Neutrophil (primary cell): ENCODE data around the gene KCTD2.
A peak's percentile ranks its signal among the peaks of the same experiment; 100 is the strongest.

Experiments
- H3K27ac ChIP-seq: fragments of 200-600 bp; sonication (generic); 2 replicates; pipeline ENCODE4 v1.5.1; 2016; ENCODE audit warnings: mild to moderate bottlenecking, moderate library complexity
- H3K27me3 ChIP-seq: fragments of 200-600 bp; sonication (generic); 2 replicates; pipeline ENCODE4 v1.6.0; 2016; ENCODE audit warnings: mild to moderate bottlenecking
- H3K36me3 ChIP-seq: fragments of 200-600 bp; sonication (generic); 2 replicates; pipeline ENCODE4 v1.5.1; 2017
- H3K4me1 ChIP-seq, 2 experiments: fragments of 200-600 bp in 1 of 2; sonication (generic) in 1 of 2; 1 replicate in 1 of 2; 2 replicates in 1 of 2; pipeline versions ENCODE4 v1.5.1 to v1.6.1; 2013 to 2016; ENCODE audit warnings: low read depth in 1 of 2, low read length in 1 of 2, mild to moderate bottlenecking in 1 of 2, moderate library complexity in 1 of 2; ENCODE audit not compliant: control insufficient read depth in 1 of 2, insufficient read depth in 1 of 2
- H3K4me3 ChIP-seq, 2 experiments: fragments of 200-600 bp in 1 of 2; sonication (generic) in 1 of 2; 1 replicate in 1 of 2; 2 replicates in 1 of 2; pipeline ENCODE4 v1.5.1; 2013 to 2016; ENCODE audit warnings: low read depth in 1 of 2, low read length in 1 of 2, mild to moderate bottlenecking in 1 of 2, moderate library complexity in 1 of 2
- H3K9me3 ChIP-seq: fragments of 200-600 bp; sonication (generic); 2 replicates; pipeline ENCODE4 v1.5.1; 2016
- TF ChIP-seq, protein P1 (sequence below): fragments of 200-600 bp; sonication (generic); IDR thresholded peaks from 2 replicates; pipeline ENCODE4 v1.5.1; 2016; ENCODE audit warnings: antibody characterized with exemption

Gene KCTD2, protein sequence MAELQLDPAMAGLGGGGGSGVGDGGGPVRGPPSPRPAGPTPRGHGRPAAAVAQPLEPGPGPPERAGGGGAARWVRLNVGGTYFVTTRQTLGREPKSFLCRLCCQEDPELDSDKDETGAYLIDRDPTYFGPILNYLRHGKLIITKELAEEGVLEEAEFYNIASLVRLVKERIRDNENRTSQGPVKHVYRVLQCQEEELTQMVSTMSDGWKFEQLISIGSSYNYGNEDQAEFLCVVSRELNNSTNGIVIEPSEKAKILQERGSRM

DNA sequence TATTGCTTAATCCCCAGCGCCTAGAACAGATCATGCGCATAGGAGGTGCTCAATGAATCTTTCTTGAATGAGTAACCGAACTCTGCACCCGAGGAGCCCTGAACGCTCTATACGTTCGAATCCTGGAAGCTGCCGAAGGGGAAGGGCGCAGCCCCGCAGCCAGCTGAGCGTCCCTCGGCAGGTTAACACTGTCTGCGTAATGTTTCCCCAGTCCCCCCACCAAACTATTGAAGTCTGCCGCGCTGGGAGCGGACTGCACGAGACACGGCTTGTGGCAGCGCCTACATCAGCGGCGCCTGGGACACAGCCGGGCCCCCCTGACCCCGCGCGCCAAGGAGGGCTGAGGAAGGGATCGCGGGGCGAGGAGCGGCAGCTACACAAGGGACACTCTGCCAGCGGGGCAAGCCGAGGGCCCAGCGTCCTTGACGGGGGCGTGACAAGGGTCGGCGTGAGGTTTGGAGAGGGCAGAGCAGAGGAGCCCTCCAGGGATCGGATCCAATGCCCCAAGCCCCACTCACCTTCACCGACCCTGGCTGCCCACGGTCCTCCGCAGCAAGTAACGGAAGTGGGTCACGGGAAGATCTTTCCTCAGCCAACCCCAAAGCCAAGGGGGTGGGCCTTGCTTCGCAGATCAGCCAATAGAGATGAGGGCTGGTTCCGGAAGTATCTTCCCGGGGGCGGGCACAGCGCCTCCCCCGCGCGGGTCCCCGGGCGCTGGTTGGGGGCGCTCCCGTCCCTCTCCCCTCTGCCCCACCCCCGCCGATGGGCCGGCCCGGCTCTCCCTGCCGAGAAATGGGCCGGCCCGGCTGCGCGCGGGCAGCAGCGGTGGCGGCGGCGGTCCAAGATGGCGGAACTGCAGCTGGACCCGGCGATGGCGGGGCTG, at the start of gene KCTD2, which contains the start of gene ATP5PD:
TSS of gene KCTD2 (plus strand) at position 819 of the 883 bp plus-strand sequence. CDS start at position 845, 26 bp downstream.
TSS of gene ATP5PD (minus strand) at position 563 of the 883 bp plus-strand sequence. CDS start 4,319 bp downstream, outside the sequence.
- peaks cover 30% of the 10 kb centered on the region for H3K36me3 ChIP-seq
- peaks cover 19 to 23% of the 10 kb centered on the region in 2 experiments for H3K4me1 ChIP-seq
- TF ChIP-seq, protein P1, sequence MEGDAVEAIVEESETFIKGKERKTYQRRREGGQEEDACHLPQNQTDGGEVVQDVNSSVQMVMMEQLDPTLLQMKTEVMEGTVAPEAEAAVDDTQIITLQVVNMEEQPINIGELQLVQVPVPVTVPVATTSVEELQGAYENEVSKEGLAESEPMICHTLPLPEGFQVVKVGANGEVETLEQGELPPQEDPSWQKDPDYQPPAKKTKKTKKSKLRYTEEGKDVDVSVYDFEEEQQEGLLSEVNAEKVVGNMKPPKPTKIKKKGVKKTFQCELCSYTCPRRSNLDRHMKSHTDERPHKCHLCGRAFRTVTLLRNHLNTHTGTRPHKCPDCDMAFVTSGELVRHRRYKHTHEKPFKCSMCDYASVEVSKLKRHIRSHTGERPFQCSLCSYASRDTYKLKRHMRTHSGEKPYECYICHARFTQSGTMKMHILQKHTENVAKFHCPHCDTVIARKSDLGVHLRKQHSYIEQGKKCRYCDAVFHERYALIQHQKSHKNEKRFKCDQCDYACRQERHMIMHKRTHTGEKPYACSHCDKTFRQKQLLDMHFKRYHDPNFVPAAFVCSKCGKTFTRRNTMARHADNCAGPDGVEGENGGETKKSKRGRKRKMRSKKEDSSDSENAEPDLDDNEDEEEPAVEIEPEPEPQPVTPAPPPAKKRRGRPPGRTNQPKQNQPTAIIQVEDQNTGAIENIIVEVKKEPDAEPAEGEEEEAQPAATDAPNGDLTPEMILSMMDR: no peak
- no peaks in the 10 kb centered on the region for H3K9me3 ChIP-seq
- peak within 1 kb of the TSS; percentile 86 to 97 for H3K4me3 ChIP-seq
- no peaks in the 10 kb centered on the region for H3K27me3 ChIP-seq
- peak within 1 kb of the TSS; percentile 85 for H3K27ac ChIP-seq

DNA sequence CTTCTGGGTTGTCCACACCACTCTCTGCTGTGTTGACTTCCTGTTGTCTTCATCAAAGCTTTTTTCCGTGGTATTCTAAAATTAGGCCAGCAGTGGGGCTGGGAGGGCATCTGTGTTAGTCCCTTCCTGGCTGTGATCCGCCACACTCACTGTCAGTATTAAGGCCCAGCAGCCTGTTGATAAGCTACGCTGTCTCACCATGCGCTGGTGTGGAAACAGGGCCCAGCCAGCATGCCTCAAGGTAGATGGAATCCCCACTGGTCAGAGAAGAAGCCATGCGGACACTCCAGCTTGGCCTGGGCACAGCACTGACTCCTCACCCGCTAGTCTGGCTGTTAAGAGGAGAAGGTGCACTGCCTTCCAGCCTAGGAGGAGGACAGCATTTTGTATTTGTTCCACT, 48.2 kb upstream of the KCTD2 start:
- no peaks in the 10 kb centered on the region for H3K36me3 ChIP-seq
- H3K27me3 ChIP-seq: no peaks in the 10 kb centered on the region
- peaks cover 7 to 11% of the 10 kb centered on the region in 2 experiments for H3K4me1 ChIP-seq
- TF ChIP-seq, protein P1: no peak
- no peak overlapping the region for H3K27ac ChIP-seq
- H3K4me3 ChIP-seq: no peak overlapping the region
- no peaks in the 10 kb centered on the region for H3K9me3 ChIP-seq

DNA sequence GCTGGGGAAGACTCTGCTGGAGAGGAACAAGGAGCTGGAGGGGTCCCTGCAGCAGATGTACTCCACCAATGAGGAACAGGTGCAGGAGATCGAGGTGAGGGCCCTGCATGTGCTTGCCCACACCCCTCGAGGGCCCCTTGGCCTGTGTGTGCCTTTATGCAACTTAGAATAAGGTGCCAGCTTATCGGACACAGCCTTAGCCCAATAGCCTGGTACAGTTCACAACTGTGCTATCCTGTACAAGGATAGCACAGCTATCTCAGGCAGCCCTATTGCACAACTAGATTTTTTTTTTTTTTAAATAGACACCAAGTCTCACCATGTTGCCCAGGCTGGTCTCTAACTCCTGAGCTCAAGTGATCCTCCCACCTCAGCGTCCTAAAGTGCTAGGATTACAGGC, 47.5 kb upstream of the KCTD2 start:
- peaks cover 7 to 11% of the 10 kb centered on the region in 2 experiments for H3K4me1 ChIP-seq
- H3K27me3 ChIP-seq: no peaks in the 10 kb centered on the region
- H3K27ac ChIP-seq: no peak overlapping the region
- no peak overlapping the region for H3K4me3 ChIP-seq
- no peaks in the 10 kb centered on the region for H3K36me3 ChIP-seq
- no peaks in the 10 kb centered on the region for H3K9me3 ChIP-seq
- TF ChIP-seq, protein P1: no peak

- TF ChIP-seq, protein P1: no peak
- Histone ChIP-seq H3K4me3 (no peak overlapping the region), H3K4me1 (peaks cover 7 to 11% of the 10 kb centered on the region in 2 experiments), H3K9me3 (no peaks in the 10 kb centered on the region), H3K27me3 (no peaks in the 10 kb centered on the region), H3K27ac (no peak overlapping the region), H3K36me3 (no peaks in the 10 kb centered on the region)
Observed at GRCh38 chr17:75001915-75002843, 44.8 kb upstream of the KCTD2 start.
